K562 (cell line): ENCODE results near the gene LIMCH1. TPM values are rescaled to one million over a fixed set of nuclear protein-coding genes. Genes with fewer than 3 reads are reported as not detected.
A peak's percentile ranks its signal among the peaks of the same experiment; 100 is the strongest.

Experiments
- ATAC-seq: fragments of 200-7000 bp; cut with Tn5 transposase; 3 replicates; pipeline ENCODE4 v1.9.1; 2020; ENCODE audit warnings: moderate library complexity
- BruUV-seq: library from RNA; stranded (reverse); fragments of 400-500 nt; replicated peaks from 2 replicates; lab custom pipeline; 2021; lab: Mats Ljungman, UMichigan
- CTCF ChIA-PET: fragments of 300-600 bp; formaldehyde crosslinking; extraction: SDS; loops from one replicate; lab custom pipeline; 2021; ENCODE audit warnings: low intra/inter-chr PET ratio; lab: Yijun Ruan, JAX
- POLR2A ChIA-PET: fragments of 300-600, 350-650 bp; sonication (Branson Sonifier 250); formaldehyde crosslinking; extraction: SDS; loops from one replicate; lab custom pipeline; 2021; ENCODE audit warnings: antibody characterized with exemption, inconsistent platforms; lab: Yijun Ruan, JAX
- DNase-seq, 4 experiments: peaks; one replicate each; pipeline versions ENCODE4 v3.0.0 to v3.0.0-alpha.2; 2011 to 2018; ENCODE audit warnings: low spot score in 3 of 4, mixed read lengths in 3 of 4; ENCODE audit errors: extremely low read depth in 1 of 4
- FAIRE-seq: peaks from 2 replicates; lab custom pipeline; 2011; peaks lifted over from hg19 to GRCh38; lab: Jason Lieb, UNC
- H2AFZ ChIP-seq: 2 replicates; pipeline ENCODE4 v1.6.0; 2011; ENCODE audit warnings: low read depth, low read length, control low read depth, inconsistent platforms
- H3K27ac ChIP-seq: fragments of 200-600 bp; 3 replicates; pipeline ENCODE4 v1.8.0; 2011; ENCODE audit warnings: low read depth, mild to moderate bottlenecking, control low read depth, inconsistent platforms, low read length, moderate library complexity, mixed read lengths; ENCODE audit errors: extremely low read depth
- H3K27me3 ChIP-seq, 2 experiments: fragments of 300-600 bp in 1 of 2; 2 replicates in 1 of 2; 3 replicates in 1 of 2; pipeline versions ENCODE4 v1.6.0 to v1.8.0; 2011; ENCODE audit warnings: inconsistent platforms in 2 of 2, low read length in 2 of 2, mild to moderate bottlenecking in 1 of 2, mixed read lengths in 1 of 2, moderate library complexity in 1 of 2; ENCODE audit not compliant: control insufficient read depth in 2 of 2, insufficient read depth in 2 of 2
- H3K36me3 ChIP-seq: fragments of 300-600 bp; 3 replicates; pipeline ENCODE4 v1.8.0; 2011; ENCODE audit warnings: mild to moderate bottlenecking, low read length, inconsistent platforms; ENCODE audit not compliant: control insufficient read depth, insufficient read depth
- H3K4me1 ChIP-seq, 2 experiments: fragments of 200-600 bp in 1 of 2; replicated peaks in 1 of 2; 2 replicates in 1 of 2; 3 replicates in 1 of 2; pipeline versions ENCODE4 v1.5.1 to v1.8.0; 2011; ENCODE audit warnings: inconsistent platforms in 2 of 2, low read length in 2 of 2, mild to moderate bottlenecking in 1 of 2, mixed read lengths in 1 of 2, moderate library complexity in 1 of 2; ENCODE audit not compliant: control insufficient read depth in 2 of 2, insufficient read depth in 2 of 2
- H3K4me2 ChIP-seq: 2 replicates; pipeline ENCODE4 v1.6.1; 2011; ENCODE audit warnings: low read length, control low read depth, inconsistent platforms, mixed read lengths; ENCODE audit not compliant: insufficient read depth
- H3K4me3 ChIP-seq: fragments of 200-600 bp; sonication (generic), shearing (Covaris generic); 2 replicates; pipeline ENCODE4 v1.5.1; 2016; ENCODE audit warnings: control low read depth, inconsistent platforms
- H3K79me2 ChIP-seq: fragments of 200-600 bp; 3 replicates; pipeline ENCODE4 v1.8.0; 2011; ENCODE audit warnings: low read length, inconsistent platforms; ENCODE audit not compliant: control insufficient read depth, insufficient read depth
- H3K9ac ChIP-seq, 2 experiments: 2 replicates each; pipeline versions ENCODE4 v1.6.0 to v1.6.1; 2011; ENCODE audit warnings: low read depth in 2 of 2, low read length in 2 of 2, control low read depth in 1 of 2, inconsistent platforms in 1 of 2, mild to moderate bottlenecking in 1 of 2, mixed read lengths in 1 of 2; ENCODE audit not compliant: insufficient read depth in 1 of 2
- H3K9me1 ChIP-seq: one replicate; pipeline ENCODE4 v1.6.0; 2011; ENCODE audit warnings: inconsistent platforms, mild to moderate bottlenecking, low read length, moderate library complexity; ENCODE audit not compliant: control insufficient read depth, insufficient read depth
- H3K9me3 ChIP-seq: replicated peaks from 2 replicates; pipeline ENCODE4 v1.5.1; 2011; ENCODE audit warnings: low read depth, low read length, inconsistent platforms; ENCODE audit not compliant: control insufficient read depth, insufficient read depth
- H4K20me1 ChIP-seq: replicated peaks from 2 replicates; pipeline ENCODE4 v1.6.1; 2011; ENCODE audit warnings: low read length, inconsistent platforms, mixed read lengths; ENCODE audit not compliant: control insufficient read depth, insufficient read depth
- CREB1 ChIP-seq, 2 experiments: sonication (generic) in 1 of 2; formaldehyde crosslinking in 1 of 2; IDR thresholded peaks; 2 replicates each; pipeline versions ENCODE4 v1.6.1 to v1.8.0; 2012 to 2022; ENCODE audit warnings: inconsistent platforms in 1 of 2, mild to moderate bottlenecking in 1 of 2, missing genetic modification reagents in 1 of 2, moderate library complexity in 1 of 2
- JUN ChIP-seq, 2 experiments: sonication (generic) in 1 of 2; formaldehyde crosslinking in 1 of 2; IDR thresholded peaks; 2 replicates each; pipeline versions ENCODE4 v1.6.1 to v1.8.0; 2012 to 2022; ENCODE audit warnings: borderline replicate concordance in 2 of 2, mild to moderate bottlenecking in 2 of 2, improper control_type of control experiment in 1 of 2, low read depth in 1 of 2, low read length in 1 of 2, missing genetic modification reagents in 1 of 2
- NRF1 ChIP-seq, 2 experiments: fragments of 450-650 bp; IDR thresholded peaks in 1 of 2; conservative IDR thresholded peaks in 1 of 2; 2 replicates each; pipeline ENCODE4 v1.6.1; 2014; ENCODE audit warnings: mild to moderate bottlenecking in 2 of 2
- ZNF589 ChIP-seq: fragments of 200-800 bp; sonication (Bioruptor generic); IDR thresholded peaks from 2 replicates; pipeline ENCODE4 v1.6.1; 2016; ENCODE audit warnings: low read depth, missing genetic modification characterization, missing compliant biosample characterization
- ZNF764 ChIP-seq: fragments of 250-450 bp; sonication (Bioruptor Pico); IDR thresholded peaks from 2 replicates; pipeline ENCODE4 v1.4.0; 2020; ENCODE audit warnings: low read depth, mild to moderate bottlenecking, moderate library complexity
- WGBS: fragments of 100-300 bp; shearing (Covaris generic); methylation state at CpG from one replicate; pipeline ENCODE4 v1.1.6; 2016; ENCODE audit warnings: low coverage, mixed read lengths; ENCODE audit not compliant: insufficient coverage; ENCODE audit errors: missing lambda C conversion rate; 5-methylcytosine and 5-hydroxymethylcytosine counted together
- in situ Hi-C: fragments of 300-500 bp; cut with MboI; formaldehyde crosslinking; loops from 4 replicates; pipeline ENCODE4 v1.15.0; 2018; ENCODE audit warnings: inconsistent platforms, mixed read lengths
- intact Hi-C: fragments of 100-400 bp; cut with micrococcal nuclease; formaldehyde crosslinking; loops from 2 replicates; pipeline ENCODE4 v1.14.2; 2022
- polyA plus RNA-seq, 8 experiments: library from polyadenylated mRNA; depleted of rRNA in 4 of 8; stranded (reverse) in 5 of 8; unstranded in 3 of 8; fragments of >200 nt; fragmentation: Nextera tagmentation in 2 of 8; fragmentation: Illumina TruSeq in 1 of 8; extraction: Ambion mirVana in 2 of 8; extraction: Trizol in 1 of 8; gene quantifications; 2 replicates each; pipeline versions ENCODE4 v1.2.1 to v1.2.3, GENCODE V29; 2011 to 2014; ENCODE audit warnings: inconsistent platforms in 1 of 8, missing spikeins in 1 of 8
- total RNA-seq, 7 experiments: library from RNA; depleted of rRNA in 6 of 7; stranded (reverse); fragments of >200 nt in 6 of 7; fragmentation: Illumina TruSeq in 2 of 7; extraction: Trizol in 2 of 7; gene quantifications; 2 replicates each; pipeline versions ENCODE4 v1.2.1 to v1.2.3, GENCODE V29; 2011 to 2021; ENCODE audit warnings: low replicate concordance in 1 of 7
- TF ChIP-seq, protein P1 (sequence below): fragments of 200-800 bp; sonication (Bioruptor generic); IDR thresholded peaks from 2 replicates; pipeline ENCODE4 v1.6.1; 2017; ENCODE audit warnings: missing genetic modification characterization, missing compliant biosample characterization
- TF ChIP-seq, protein P2 (sequence below), 2 experiments: IDR thresholded peaks; 2 replicates each; pipeline ENCODE4 v1.6.1; 2012; ENCODE audit warnings: improper control_type of control experiment in 2 of 2, low read depth in 2 of 2, low read length in 2 of 2, borderline replicate concordance in 1 of 2
- TF ChIP-seq, protein P3 (sequence below), 3 experiments: IDR thresholded peaks in 2 of 3; conservative IDR thresholded peaks in 1 of 3; 2 replicates each; pipeline ENCODE4 v1.5.1; 2011 to 2012; ENCODE audit warnings: low read length in 3 of 3, mild to moderate bottlenecking in 3 of 3, control low read depth in 2 of 3, improper control_type of control experiment in 1 of 3, inconsistent platforms in 1 of 3, low read depth in 1 of 3, mixed read lengths in 1 of 3, moderate library complexity in 1 of 3; ENCODE audit not compliant: insufficient read depth in 2 of 3
- TF ChIP-seq, protein P4 (sequence below): sonication (generic); formaldehyde crosslinking; IDR thresholded peaks from 2 replicates; pipeline ENCODE4 v1.8.0; 2022; ENCODE audit warnings: mild to moderate bottlenecking, missing genetic modification reagents
- TF ChIP-seq, protein P5 (sequence below): fragments of 450-650 bp; formaldehyde crosslinking; IDR thresholded peaks from 2 replicates; pipeline ENCODE4 v1.4.0; 2020; ENCODE audit warnings: mild to moderate bottlenecking, moderate library complexity

The LIMCH1 gene
- total and polyA plus RNA-seq, 9 of the 15 experiments (the other 6 are each of a cell fraction or from before 2014, with no cell fraction given) = 0.35 TPM; not detected in 8

DNA sequence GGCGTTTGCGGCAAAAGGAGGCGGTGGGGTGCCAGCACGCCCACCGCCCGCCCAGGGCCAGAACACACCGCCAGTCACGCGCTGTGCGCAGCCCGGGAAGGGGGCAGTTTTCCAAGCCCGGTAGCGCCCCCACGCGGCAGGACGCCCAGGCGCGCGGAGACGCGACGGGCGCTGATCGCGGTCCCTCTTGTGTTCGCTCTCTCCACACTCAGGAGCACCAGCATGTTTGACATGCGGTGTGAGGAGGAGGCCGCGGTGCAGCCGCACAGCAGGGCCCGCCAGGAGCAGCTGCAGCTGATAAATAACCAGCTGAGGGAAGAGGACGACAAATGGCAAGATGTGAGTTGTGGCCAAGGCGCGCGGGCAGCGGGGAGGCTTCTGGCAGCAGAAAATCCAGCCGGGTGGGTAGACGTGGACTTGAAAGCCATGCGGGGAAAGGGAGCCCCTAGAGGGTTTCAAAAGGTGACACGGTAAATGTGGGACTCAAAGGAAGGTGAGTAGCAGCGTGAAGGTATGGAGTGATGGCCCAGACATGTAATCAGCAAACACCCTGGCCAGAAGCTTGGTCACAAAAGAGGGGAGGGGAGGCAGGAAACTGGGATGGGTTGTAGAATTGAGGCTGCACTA, 106.4 kb downstream of the LIMCH1 start:
- H3K36me3 ChIP-seq = no peaks in the 10 kb centered on the region
- ATAC-seq (peak; percentile 100), DNase-seq (peak; percentile 56 to 67 (median 58)), FAIRE-seq (peak; percentile 29)
- H3K27ac ChIP-seq = no peak overlapping the region
- H3K9me1 ChIP-seq = no peaks in the 10 kb centered on the region
- H3K4me1 ChIP-seq = peaks cover 0 to 5% of the 10 kb centered on the region in 2 experiments; a peak in 1 of 5 replicates
- POLR2A ChIA-PET = interaction anchor here (1.3 kb wide), 1 partner anchor 363 kb away, joined by 6 read pairs; no protein-coding TSS in a partner anchor
- no peaks in the 10 kb centered on the region for H3K79me2 ChIP-seq
- no peak overlapping the region for H2AFZ ChIP-seq
- H3K9ac ChIP-seq = no peak overlapping the region
- H3K27me3 ChIP-seq = no peaks in the 10 kb centered on the region
- WGBS = 13% methylated on average over 32 of the region's 41 CpGs
- no peaks in the 10 kb centered on the region for H3K9me3 ChIP-seq
- intact Hi-C loops = loop anchor here (1.0 to 10.0 kb wide), 2 partner anchors 363 to 710 kb away; no protein-coding TSS in a partner anchor
- no peak overlapping the region for H3K4me2 ChIP-seq
- no TSS peak for BruUV-seq
- H4K20me1 ChIP-seq = no peaks in the 10 kb centered on the region
- no peak overlapping the region for H3K4me3 ChIP-seq
- in situ Hi-C loops = no loop called here
- CTCF ChIA-PET = interaction anchor here (0.5 to 1.5 kb wide), 3 partner anchors 360 to 364 kb away, joined by 3 to 8 read pairs (median 3); no protein-coding TSS in a partner anchor
- TF ChIP-seq NRF1 (conservative IDR thresholded peaks at IDR 0.05 in 1 of 2, IDR thresholded peaks at IDR 0.05 in 1 of 2) = 0 out of 4 replicates have a peak, but pooled peaks of 1 of the 2 experiments have one; percentile 15
- TF ChIP-seq, protein P1, sequence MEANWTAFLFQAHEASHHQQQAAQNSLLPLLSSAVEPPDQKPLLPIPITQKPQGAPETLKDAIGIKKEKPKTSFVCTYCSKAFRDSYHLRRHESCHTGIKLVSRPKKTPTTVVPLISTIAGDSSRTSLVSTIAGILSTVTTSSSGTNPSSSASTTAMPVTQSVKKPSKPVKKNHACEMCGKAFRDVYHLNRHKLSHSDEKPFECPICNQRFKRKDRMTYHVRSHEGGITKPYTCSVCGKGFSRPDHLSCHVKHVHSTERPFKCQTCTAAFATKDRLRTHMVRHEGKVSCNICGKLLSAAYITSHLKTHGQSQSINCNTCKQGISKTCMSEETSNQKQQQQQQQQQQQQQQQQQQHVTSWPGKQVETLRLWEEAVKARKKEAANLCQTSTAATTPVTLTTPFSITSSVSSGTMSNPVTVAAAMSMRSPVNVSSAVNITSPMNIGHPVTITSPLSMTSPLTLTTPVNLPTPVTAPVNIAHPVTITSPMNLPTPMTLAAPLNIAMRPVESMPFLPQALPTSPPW = no peak
- no peak for TF ChIP-seq ZNF589 (CRISPR knock-in tag)
- TF ChIP-seq, protein P2, sequence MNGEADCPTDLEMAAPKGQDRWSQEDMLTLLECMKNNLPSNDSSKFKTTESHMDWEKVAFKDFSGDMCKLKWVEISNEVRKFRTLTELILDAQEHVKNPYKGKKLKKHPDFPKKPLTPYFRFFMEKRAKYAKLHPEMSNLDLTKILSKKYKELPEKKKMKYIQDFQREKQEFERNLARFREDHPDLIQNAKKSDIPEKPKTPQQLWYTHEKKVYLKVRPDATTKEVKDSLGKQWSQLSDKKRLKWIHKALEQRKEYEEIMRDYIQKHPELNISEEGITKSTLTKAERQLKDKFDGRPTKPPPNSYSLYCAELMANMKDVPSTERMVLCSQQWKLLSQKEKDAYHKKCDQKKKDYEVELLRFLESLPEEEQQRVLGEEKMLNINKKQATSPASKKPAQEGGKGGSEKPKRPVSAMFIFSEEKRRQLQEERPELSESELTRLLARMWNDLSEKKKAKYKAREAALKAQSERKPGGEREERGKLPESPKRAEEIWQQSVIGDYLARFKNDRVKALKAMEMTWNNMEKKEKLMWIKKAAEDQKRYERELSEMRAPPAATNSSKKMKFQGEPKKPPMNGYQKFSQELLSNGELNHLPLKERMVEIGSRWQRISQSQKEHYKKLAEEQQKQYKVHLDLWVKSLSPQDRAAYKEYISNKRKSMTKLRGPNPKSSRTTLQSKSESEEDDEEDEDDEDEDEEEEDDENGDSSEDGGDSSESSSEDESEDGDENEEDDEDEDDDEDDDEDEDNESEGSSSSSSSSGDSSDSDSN (IDR thresholded peaks at IDR 0.05; ENCODE audit: borderline replicate concordance in 1 of 2, low read depth in 2 of 2, low read length in 2 of 2) = no peak
- TF ChIP-seq, protein P3, sequence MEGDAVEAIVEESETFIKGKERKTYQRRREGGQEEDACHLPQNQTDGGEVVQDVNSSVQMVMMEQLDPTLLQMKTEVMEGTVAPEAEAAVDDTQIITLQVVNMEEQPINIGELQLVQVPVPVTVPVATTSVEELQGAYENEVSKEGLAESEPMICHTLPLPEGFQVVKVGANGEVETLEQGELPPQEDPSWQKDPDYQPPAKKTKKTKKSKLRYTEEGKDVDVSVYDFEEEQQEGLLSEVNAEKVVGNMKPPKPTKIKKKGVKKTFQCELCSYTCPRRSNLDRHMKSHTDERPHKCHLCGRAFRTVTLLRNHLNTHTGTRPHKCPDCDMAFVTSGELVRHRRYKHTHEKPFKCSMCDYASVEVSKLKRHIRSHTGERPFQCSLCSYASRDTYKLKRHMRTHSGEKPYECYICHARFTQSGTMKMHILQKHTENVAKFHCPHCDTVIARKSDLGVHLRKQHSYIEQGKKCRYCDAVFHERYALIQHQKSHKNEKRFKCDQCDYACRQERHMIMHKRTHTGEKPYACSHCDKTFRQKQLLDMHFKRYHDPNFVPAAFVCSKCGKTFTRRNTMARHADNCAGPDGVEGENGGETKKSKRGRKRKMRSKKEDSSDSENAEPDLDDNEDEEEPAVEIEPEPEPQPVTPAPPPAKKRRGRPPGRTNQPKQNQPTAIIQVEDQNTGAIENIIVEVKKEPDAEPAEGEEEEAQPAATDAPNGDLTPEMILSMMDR (IDR thresholded peaks at IDR 0.05 in 2 of 3, conservative IDR thresholded peaks at IDR 0.05 in 1 of 3; ENCODE audit: insufficient read depth in 2 of 3, low read depth in 1 of 3, low read length in 3 of 3) = peak; percentile 75 to 93 (median 77)
- no peak for TF ChIP-seq JUN (IDR thresholded peaks at IDR 0.05; ENCODE audit: borderline replicate concordance, low read depth, low read length)
- TF ChIP-seq JUN (CRISPR knock-in tag; IDR thresholded peaks at IDR 0.05; ENCODE audit: borderline replicate concordance) = no peak
- no peak for TF ChIP-seq CREB1 (IDR thresholded peaks at IDR 0.05)
- 0 out of 2 replicates have a peak, but pooled peaks have one; percentile 20 for TF ChIP-seq CREB1 (CRISPR knock-in tag; IDR thresholded peaks at IDR 0.05)
- TF ChIP-seq ZNF764 = no peak
- TF ChIP-seq, protein P4, sequence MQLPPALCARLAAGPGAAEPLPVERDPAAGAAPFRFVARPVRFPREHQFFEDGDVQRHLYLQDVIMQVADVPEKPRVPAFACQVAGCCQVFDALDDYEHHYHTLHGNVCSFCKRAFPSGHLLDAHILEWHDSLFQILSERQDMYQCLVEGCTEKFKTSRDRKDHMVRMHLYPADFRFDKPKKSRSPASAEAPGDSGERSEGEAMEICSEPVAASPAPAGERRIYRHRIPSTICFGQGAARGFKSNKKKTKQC = 0 out of 2 replicates have a peak, but pooled peaks have one; percentile 39
- TF ChIP-seq, protein P5, sequence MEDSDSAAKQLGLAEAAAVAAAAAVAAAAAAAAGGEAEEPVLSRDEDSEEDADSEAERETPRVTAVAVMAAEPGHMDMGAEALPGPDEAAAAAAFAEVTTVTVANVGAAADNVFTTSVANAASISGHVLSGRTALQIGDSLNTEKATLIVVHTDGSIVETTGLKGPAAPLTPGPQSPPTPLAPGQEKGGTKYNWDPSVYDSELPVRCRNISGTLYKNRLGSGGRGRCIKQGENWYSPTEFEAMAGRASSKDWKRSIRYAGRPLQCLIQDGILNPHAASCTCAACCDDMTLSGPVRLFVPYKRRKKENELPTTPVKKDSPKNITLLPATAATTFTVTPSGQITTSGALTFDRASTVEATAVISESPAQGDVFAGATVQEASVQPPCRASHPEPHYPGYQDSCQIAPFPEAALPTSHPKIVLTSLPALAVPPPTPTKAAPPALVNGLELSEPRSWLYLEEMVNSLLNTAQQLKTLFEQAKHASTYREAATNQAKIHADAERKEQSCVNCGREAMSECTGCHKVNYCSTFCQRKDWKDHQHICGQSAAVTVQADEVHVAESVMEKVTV = 0 out of 2 replicates have a peak, but pooled peaks have one; percentile 10
